Endothelial cell of umbilical vein (primary cell): Measurements from ENCODE around the gene PIP4K2B.

Experiments used
- EZH2 ChIP-seq: IDR thresholded peaks from 2 replicates; pipeline ENCODE4 v1.6.1; 2012; ENCODE audit warnings: borderline replicate concordance, low read depth, mild to moderate bottlenecking, moderate library complexity, low read length, inconsistent platforms; ENCODE audit not compliant: severe bottlenecking
- GATA2 ChIP-seq: IDR thresholded peaks from 2 replicates; pipeline ENCODE4 v1.7.0; 2011; ENCODE audit warnings: low read depth, mild to moderate bottlenecking, moderate library complexity, mixed read lengths, low read length; ENCODE audit not compliant: insufficient read length, insufficient read depth
- POLR2AphosphoS5 ChIP-seq: IDR thresholded peaks from 2 replicates; pipeline ENCODE4 v1.6.1; 2012; ENCODE audit warnings: low read depth, mild to moderate bottlenecking, control low read depth, low read length, moderate library complexity; ENCODE audit not compliant: insufficient read depth
- TF ChIP-seq, protein P1 (sequence below), 2 donors: IDR thresholded peaks; 1 replicate in 1 of 2; 2 replicates in 1 of 2; pipeline ENCODE4 v1.5.1; 2011; ENCODE audit warnings: low read length in 2 of 2, mild to moderate bottlenecking in 2 of 2, moderate library complexity in 2 of 2, control low read depth in 1 of 2, inconsistent platforms in 1 of 2, low read depth in 1 of 2; ENCODE audit not compliant: insufficient read depth in 1 of 2; ENCODE audit errors: extremely low read depth in 1 of 2

DNA sequence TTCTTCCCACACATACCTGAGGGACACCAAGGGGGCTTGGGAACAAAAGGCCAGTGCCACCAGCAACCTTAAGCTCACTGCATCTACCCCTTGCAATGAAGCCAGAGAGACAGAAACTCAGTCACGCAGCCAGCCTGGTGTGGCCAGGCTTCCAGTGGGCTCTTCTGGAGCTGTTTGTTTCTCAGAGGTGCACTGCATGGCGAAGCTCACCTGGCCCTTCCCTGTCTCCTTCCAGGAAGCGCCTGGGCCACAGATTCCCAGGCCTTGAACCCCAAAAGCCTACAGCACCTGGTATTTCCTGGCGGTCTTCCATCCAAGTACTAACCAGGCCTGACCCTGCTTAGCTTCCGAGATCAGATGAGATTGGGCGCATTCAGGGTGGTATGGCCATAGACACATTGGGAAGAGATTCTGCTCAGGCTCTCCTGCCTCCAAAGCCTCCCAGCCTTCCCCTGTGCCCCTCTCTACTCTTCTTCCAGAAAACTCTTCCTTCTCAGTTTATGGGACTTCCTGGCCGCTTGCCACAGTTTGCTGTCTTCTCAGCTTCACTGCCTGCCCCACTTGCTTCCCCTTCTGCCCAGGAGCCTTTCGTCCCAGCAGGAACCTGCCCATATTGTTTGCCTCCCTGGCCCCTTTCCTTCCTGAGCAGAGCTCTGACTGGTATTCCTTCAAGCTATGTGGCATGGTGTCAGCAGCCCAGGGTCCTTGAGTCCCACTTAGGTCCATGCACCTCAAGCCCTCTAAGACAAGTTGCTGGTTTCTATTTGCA is 67.6 kb downstream of the PIP4K2B start:
- TF ChIP-seq POLR2AphosphoS5: no peak
- no peak for TF ChIP-seq EZH2
- TF ChIP-seq GATA2: no peak
- TF ChIP-seq, protein P1, sequence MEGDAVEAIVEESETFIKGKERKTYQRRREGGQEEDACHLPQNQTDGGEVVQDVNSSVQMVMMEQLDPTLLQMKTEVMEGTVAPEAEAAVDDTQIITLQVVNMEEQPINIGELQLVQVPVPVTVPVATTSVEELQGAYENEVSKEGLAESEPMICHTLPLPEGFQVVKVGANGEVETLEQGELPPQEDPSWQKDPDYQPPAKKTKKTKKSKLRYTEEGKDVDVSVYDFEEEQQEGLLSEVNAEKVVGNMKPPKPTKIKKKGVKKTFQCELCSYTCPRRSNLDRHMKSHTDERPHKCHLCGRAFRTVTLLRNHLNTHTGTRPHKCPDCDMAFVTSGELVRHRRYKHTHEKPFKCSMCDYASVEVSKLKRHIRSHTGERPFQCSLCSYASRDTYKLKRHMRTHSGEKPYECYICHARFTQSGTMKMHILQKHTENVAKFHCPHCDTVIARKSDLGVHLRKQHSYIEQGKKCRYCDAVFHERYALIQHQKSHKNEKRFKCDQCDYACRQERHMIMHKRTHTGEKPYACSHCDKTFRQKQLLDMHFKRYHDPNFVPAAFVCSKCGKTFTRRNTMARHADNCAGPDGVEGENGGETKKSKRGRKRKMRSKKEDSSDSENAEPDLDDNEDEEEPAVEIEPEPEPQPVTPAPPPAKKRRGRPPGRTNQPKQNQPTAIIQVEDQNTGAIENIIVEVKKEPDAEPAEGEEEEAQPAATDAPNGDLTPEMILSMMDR (IDR thresholded peaks at IDR 0.05; ENCODE audit: extremely low read depth in 1 of 2, insufficient read depth in 1 of 2, low read depth in 1 of 2, low read length in 2 of 2): no peak
